Naive thymus-derived CD8-positive, alpha-beta T cell (primary cell): ENCODE measurements around the gene RHBDF2. TPM values are rescaled to one million over a fixed set of nuclear protein-coding genes. Genes with fewer than 3 reads are reported as not detected.

Source experiments
- ATAC-seq, 2 donors: fragments of 150-1000 bp; cut with Tn5 transposase in 1 of 2; sonication (Bioruptor Pico), chemical (Tn5 transposase) in 1 of 2; 1 replicate in 1 of 2; 2 replicates in 1 of 2; pipeline ENCODE4 v1.10.0; 2021; ENCODE audit warnings: mild to moderate bottlenecking in 2 of 2, moderate library complexity in 2 of 2
- POLR2A ChIA-PET: fragments of 350-600 bp; sonication (Branson Sonifier 250); formaldehyde crosslinking; loops from one replicate; lab custom pipeline; 2021; ENCODE audit warnings: antibody characterized with exemption; lab: Charles Lee
- DNase-seq, 10 donors: peaks; one replicate each; pipeline versions ENCODE4 v3.0.0 to v3.0.0-alpha.2; 2020 to 2022
- H3K27ac Mint-ChIP-seq, 10 donors: one replicate each; pipeline ENCODE4 v1.8.0; 2020 to 2022; ENCODE audit warnings: mild to moderate bottlenecking in 10 of 10, mixed read lengths in 10 of 10, moderate library complexity in 4 of 10, inconsistent platforms in 1 of 10
- H3K27me3 Mint-ChIP-seq, 5 donors: one replicate each; pipeline ENCODE4 v1.8.0; 2021 to 2022; ENCODE audit warnings: mixed read lengths in 5 of 5
- H3K36me3 Mint-ChIP-seq, 3 donors: one replicate each; pipeline ENCODE4 v1.8.0; 2020 to 2022; ENCODE audit warnings: mixed read lengths in 3 of 3, mild to moderate bottlenecking in 2 of 3, inconsistent platforms in 1 of 3
- H3K4me1 Mint-ChIP-seq, 4 donors: one replicate each; pipeline ENCODE4 v1.8.0; 2021 to 2022; ENCODE audit warnings: mixed read lengths in 4 of 4
- H3K4me3 Mint-ChIP-seq, 10 donors: one replicate each; pipeline ENCODE4 v1.8.0; 2020 to 2022; ENCODE audit warnings: mild to moderate bottlenecking in 10 of 10, mixed read lengths in 10 of 10, moderate library complexity in 6 of 10, inconsistent platforms in 1 of 10
- H3K9me3 Mint-ChIP-seq, 9 donors: one replicate each; pipeline ENCODE4 v1.8.0; 2020 to 2022; ENCODE audit warnings: mixed read lengths in 9 of 9, mild to moderate bottlenecking in 3 of 9, inconsistent platforms in 1 of 9, moderate library complexity in 1 of 9
- polyA plus RNA-seq, 3 donors: library from polyadenylated mRNA; unstranded; fragments of 300-500 nt; fragmentation: Illumina TruSeq; gene quantifications; one replicate each; pipeline ENCODE4 v1.2.3, GENCODE V29; 2021
- total RNA-seq, 8 experiments: library from RNA in 2 of 8; stranded (reverse) in 2 of 8; gene quantifications; one replicate each; pipeline ENCODE4 v1.2.3 and lab custom pipeline; 2021 to 2026

Gene RHBDF2
- total and polyA plus RNA-seq, 5 experiments from 2014 or later: 4.8 to 62.4 (median 10.2) TPM

DNA sequence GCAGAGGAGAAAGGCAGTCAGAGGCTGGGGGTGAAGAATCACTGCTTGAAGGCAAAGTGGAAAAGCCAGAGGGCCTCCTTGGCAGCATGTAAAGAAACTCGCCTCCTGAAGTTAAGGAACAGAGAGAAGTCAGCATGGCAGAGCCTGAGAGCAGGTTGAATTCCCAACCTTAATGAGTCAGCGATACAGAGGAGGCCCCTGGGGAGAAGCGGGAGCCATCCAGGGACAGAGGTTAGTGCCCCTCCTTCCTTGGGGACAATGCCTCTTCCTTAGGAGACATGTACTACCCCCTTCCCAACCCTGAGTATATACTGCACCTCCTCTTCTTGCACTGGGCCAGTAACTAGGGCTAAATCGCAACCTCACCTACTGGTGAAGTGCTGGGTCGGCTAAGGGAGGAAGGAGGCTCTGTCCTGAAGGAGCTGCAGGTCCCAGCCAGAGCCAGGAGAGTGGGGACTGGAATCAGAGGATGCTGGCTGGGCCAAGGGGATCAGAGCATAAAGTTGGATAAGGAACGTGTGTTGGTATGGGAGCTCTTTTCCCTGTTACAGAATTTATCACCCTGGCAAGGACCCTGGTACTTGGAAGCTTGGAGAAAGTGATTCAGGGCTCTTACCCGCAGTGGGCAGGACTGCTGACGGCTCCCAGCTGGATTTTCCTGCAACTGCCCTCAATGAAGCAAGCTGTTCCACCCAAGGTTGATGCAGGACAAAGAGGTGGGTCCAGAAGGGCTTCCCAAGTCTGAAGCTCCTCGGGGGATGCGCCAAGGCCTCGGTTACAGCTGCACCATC is 39.3 kb downstream of the RHBDF2 start:
- POLR2A ChIA-PET: interaction anchor here (0.9 to 1.5 kb wide), 3 partner anchors 8 to 194 kb away, joined by 3 read pairs; partner anchors contain the start of genes RHBDF2 and UBE2O
- DNase-seq: no peak
- Mint-ChIP-seq H3K4me1 (peaks cover 4 to 9% (median 6%) of the 10 kb centered on the region in 4 donors), H3K27me3 (peaks cover 0 to 1% (median 0%) of the 10 kb centered on the region in 5 donors), H3K4me3 (no peak overlapping the region), H3K27ac (peak overlapping the region in 2 of 10 donors; percentile 10 to 22), H3K9me3 (no peaks in the 10 kb centered on the region), H3K36me3 (no peaks in the 10 kb centered on the region)
- no peak for ATAC-seq

DNA sequence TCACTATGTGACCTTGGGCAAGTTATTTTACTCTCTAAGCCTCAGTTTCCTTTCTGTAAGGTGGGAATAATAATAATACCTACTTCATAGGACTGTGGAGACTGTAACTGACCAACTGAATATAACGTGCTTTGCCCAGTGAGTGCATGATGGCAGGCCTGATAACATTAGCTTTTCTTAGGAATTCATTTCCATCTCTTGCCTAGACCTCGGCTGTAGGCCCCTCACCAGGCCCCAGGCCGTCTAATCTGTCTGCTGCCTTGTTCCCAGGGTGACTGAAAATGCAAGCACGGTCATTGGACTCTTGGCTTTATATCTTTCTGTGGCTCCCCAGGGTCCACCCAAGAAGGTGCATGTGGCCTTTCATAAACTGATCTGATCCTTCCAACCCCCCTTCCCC is 41.5 kb downstream of the RHBDF2 start:
- DNase-seq (no peak), ATAC-seq (no peak)
- Mint-ChIP-seq H3K9me3 (no peaks in the 10 kb centered on the region), H3K27ac (no peak overlapping the region), H3K36me3 (no peaks in the 10 kb centered on the region), H3K27me3 (peaks cover 0 to 1% (median 0%) of the 10 kb centered on the region in 5 donors), H3K4me1 (peaks cover 0 to 1% (median 0%) of the 10 kb centered on the region in 4 donors), H3K4me3 (no peak overlapping the region)
- POLR2A ChIA-PET: interaction anchor here (1.1 to 1.3 kb wide), 2 partner anchors 48 to 55 kb away, joined by 4 read pairs; no protein-coding TSS in a partner anchor

DNA sequence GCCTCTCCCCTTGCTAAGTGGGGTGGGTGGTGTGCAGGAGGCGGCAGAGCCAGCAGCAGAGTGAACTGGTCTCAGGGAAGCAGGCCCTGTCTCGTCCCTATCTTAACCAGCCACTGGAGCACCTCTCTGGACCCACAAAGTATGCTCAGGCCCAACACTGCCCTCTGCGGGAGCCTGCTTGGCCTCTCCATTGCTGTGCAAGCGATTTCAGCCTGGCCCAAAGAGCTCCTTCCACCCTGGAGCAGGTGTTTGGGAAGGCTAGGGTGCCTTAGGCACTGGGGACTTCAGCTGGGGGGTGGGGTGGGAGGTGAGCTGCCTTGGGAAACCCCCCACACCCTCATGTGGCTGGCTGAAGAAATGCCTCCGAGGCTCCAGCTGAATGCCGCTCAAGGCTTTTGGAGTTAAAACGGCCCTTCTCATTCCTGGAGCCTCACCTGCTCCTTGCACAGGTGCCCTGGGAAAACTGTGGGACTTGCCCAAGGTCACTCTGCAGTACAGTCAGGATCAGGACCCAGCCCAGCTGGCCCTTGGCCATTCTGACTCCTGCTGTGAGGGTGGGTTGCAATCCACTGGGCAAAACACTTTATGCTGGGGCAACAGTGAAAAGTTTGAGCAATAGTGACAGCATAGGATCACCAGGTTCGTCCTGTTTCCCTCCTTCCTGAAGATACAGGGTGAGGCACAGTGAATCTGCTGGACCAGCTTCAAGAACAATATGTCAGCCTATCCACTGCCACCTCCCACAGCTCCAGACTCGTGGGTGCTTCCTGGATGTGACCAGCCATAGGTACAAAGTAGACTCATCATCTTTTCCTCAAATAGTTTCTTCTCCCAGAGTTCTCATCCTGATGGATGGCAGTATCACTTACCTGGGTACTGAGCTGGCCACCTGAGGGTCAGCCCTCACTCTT is 42.4 kb downstream of the RHBDF2 start:
- ATAC-seq (peak in 1 of 2 donors; percentile 30), DNase-seq (no peak)
- H3K4me1 Mint-ChIP-seq: peaks cover 0 to 1% (median 0%) of the 10 kb centered on the region in 4 donors
- H3K4me3 Mint-ChIP-seq: no peak overlapping the region
- peak overlapping the region in 1 of 10 donors; percentile 65 for H3K27ac Mint-ChIP-seq
- no peaks in the 10 kb centered on the region for H3K36me3 Mint-ChIP-seq
- peaks cover 0 to 1% (median 0%) of the 10 kb centered on the region in 5 donors for H3K27me3 Mint-ChIP-seq
- no peaks in the 10 kb centered on the region for H3K9me3 Mint-ChIP-seq
- POLR2A ChIA-PET: interaction anchor here (1.1 to 1.3 kb wide), 2 partner anchors 49 to 56 kb away, joined by 4 read pairs; no protein-coding TSS in a partner anchor

DNA sequence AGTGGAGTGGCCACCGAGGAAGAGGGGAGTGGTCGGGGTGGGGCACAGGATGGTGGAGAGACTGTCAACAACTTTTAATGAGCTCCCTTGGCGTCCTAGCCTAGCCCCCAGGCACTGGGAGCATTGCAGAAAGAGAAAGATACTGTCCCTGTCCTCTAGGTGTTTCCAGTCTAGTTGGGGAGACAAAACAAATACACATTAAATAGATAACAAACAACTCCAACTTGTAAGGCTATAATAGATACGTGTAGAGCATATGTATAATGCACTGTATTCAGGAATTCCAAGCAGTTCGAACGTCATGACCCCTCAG is 47.8 kb downstream of the RHBDF2 start:
- Mint-ChIP-seq H3K9me3 (no peaks in the 10 kb centered on the region), H3K4me1 (peaks cover 12 to 38% (median 37%) of the 10 kb centered on the region in 4 donors), H3K36me3 (no peaks in the 10 kb centered on the region), H3K4me3 (peak overlapping the region; percentile 65 to 86 (median 82)), H3K27ac (peak overlapping the region; percentile 77 to 98 (median 96)), H3K27me3 (no peaks in the 10 kb centered on the region)
- no peak for ATAC-seq
- DNase-seq: no peak
- POLR2A ChIA-PET: interaction anchor here (0.5 to 3.3 kb wide), 11 partner anchors 9 to 552 kb away, joined by 3 to 19 read pairs (median 4); partner anchors contain the start of gene RHBDF2

DNA sequence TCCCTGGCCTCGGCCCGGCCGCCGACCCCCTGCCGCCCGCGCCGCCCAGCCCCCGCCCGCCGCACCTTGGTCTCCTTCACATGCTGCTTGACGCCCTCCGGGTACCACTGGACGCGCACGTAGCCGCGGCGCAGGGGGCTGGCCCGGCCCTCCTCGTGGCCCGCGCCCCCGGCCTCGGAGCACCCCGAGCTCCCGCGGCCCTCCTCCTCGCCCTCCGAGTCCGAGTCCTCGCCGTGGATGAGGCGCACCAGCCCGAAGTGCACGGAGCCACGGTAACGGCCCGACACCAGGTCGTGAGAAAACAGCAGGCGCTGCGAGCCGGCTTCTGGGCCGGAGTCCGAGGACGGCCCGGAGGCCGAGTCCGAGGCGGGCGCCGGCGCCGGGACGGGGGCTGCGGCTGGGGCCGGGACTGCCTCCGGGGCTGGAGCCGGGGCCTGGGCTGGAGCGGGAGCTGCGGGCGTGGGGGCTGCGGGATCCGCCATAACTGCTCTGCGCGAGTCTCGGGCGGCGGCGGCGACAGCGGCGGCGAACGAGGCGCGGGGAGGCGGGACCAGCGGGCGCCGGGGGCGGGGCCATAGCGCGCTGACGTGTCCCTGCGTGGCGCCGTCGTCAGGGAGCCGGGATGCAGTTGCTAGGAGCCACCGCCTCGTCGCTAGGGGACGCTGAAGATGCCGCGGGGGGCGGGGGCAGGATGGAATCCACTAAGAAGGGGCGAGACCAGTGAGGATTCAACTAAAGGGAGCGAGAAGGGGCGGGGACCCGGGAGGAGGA is 48.4 kb downstream of the RHBDF2 start, which contains the start of gene UBE2O:
Gene UBE2O (minus strand): TSS at position 493 of the 771 bp plus-strand sequence. CDS start 11 bp downstream, at position 482.
- peak; percentile 89 to 90 for ATAC-seq
- Mint-ChIP-seq H3K27me3 (no peaks in the 10 kb centered on the region), H3K9me3 (no peaks in the 10 kb centered on the region), H3K4me1 (peaks cover 14 to 44% (median 42%) of the 10 kb centered on the region in 4 donors), H3K27ac (peak within 1 kb of the TSS; percentile 77 to 98 (median 96)), H3K4me3 (peak within 1 kb of the TSS; percentile 65 to 92 (median 86)), H3K36me3 (no peaks in the 10 kb centered on the region)
- peak; percentile 89 to 97 (median 94) for DNase-seq
- POLR2A ChIA-PET: interaction anchor here (0.5 to 3.3 kb wide), 13 partner anchors 9 to 552 kb away, joined by 3 to 19 read pairs (median 4); partner anchors contain the start of gene RHBDF2

DNA sequence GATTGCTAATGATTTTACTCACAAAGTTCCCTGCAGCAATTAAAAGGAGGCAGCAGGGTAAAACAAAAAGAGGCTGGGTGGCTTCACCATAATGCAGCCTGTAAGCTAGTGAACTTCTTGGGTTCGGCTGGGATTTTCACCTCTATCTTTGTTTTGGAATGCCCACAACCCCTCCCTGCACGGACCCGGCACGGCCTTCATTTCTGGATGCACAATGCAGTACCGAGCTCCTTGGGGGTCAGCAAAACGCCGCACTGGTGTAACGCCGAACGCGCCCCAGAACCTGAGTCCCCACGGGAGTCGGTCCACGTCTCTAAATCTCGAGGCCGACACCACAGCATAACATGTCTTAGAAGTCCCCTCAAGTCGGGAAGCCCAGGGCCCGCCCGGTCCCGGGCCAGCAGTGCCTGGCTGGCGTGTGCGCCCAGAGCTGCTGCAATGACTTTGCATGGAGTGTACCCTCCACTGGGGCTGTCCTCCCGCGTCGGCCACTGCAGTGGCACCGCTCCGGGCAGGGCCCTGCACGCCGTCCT is 49.0 kb downstream of the RHBDF2 start:
- ATAC-seq: peak; percentile 8 to 29
- Mint-ChIP-seq H3K4me3 (peak overlapping the region; percentile 65 to 92 (median 86)), H3K27me3 (no peaks in the 10 kb centered on the region), H3K36me3 (peaks cover 0 to 3% (median 0%) of the 10 kb centered on the region in 3 donors), H3K4me1 (peaks cover 19 to 50% (median 48%) of the 10 kb centered on the region in 4 donors), H3K27ac (peak overlapping the region in 9 of 10 donors; percentile 37 to 93 (median 84)), H3K9me3 (no peaks in the 10 kb centered on the region)
- POLR2A ChIA-PET: interaction anchor here (0.7 to 3.3 kb wide), 7 partner anchors 38 to 511 kb away, joined by 3 to 19 read pairs (median 3); partner anchors contain the start of gene RHBDF2
- peak in 3 of 10 donors; percentile 9 to 22 (median 10) for DNase-seq

DNA sequence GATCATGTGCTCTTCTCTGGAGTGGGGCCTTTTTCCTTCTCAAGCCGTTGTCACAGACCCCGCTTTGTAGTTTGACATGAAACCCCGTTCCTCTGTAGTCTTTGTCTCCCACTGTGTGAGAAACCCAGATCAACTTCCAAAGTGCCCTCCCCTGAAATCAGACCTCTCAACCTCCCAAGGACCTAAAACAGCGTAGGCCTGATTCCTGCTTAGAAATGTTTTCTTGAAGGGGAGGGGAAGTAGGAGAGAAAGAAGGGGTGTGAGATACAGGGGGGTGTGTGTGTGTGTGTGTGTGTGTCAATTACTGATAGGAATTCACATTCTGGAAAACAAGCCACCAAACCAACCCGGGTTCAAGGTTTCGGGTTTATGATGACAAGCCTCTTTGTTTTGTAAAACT is 49.7 kb downstream of the RHBDF2 start:
- POLR2A ChIA-PET: interaction anchor here (0.7 to 3.3 kb wide), 4 partner anchors 39 to 510 kb away, joined by 3 to 8 read pairs (median 3); no protein-coding TSS in a partner anchor
- Mint-ChIP-seq H3K4me3 (peak overlapping the region; percentile 65 to 92 (median 86)), H3K36me3 (peaks cover 0 to 3% (median 0%) of the 10 kb centered on the region in 3 donors), H3K4me1 (peaks cover 22 to 57% (median 54%) of the 10 kb centered on the region in 4 donors), H3K9me3 (no peaks in the 10 kb centered on the region), H3K27me3 (no peaks in the 10 kb centered on the region), H3K27ac (peak overlapping the region in 7 of 10 donors; percentile 31 to 92 (median 66))
- DNase-seq: no peak
- ATAC-seq: no peak

DNA sequence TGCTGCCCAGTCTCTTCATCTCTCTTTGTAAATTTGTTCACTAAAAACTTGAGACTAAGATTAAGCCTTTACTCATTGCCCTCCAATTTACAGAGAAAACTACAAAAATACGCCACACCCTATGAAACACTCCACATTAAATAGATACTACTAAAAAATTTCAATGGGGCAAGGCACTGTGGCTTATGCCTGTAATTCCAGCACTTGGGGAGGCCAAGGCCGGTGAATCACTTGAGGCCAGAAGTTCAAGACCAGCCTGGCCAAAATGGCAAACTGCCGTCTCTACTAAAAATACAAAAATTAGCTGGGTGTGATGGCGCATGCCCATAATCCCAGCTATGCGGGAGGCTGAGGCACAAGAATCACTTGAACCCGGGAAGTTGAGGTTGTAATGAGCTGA is 52.1 kb downstream of the RHBDF2 start:
- DNase-seq: no peak
- Mint-ChIP-seq H3K27me3 (no peaks in the 10 kb centered on the region), H3K36me3 (peaks cover 0 to 10% (median 0%) of the 10 kb centered on the region in 3 donors), H3K27ac (peak overlapping the region in 2 of 10 donors; percentile 28 to 71), H3K4me1 (peaks cover 27 to 81% (median 77%) of the 10 kb centered on the region in 4 donors), H3K4me3 (peak overlapping the region in 1 of 10 donors; percentile 74), H3K9me3 (no peaks in the 10 kb centered on the region)
- ATAC-seq: no peak
- POLR2A ChIA-PET: interaction anchor here (1.0 kb wide), 1 partner anchor 14 kb away, joined by 4 read pairs; no protein-coding TSS in a partner anchor

DNA sequence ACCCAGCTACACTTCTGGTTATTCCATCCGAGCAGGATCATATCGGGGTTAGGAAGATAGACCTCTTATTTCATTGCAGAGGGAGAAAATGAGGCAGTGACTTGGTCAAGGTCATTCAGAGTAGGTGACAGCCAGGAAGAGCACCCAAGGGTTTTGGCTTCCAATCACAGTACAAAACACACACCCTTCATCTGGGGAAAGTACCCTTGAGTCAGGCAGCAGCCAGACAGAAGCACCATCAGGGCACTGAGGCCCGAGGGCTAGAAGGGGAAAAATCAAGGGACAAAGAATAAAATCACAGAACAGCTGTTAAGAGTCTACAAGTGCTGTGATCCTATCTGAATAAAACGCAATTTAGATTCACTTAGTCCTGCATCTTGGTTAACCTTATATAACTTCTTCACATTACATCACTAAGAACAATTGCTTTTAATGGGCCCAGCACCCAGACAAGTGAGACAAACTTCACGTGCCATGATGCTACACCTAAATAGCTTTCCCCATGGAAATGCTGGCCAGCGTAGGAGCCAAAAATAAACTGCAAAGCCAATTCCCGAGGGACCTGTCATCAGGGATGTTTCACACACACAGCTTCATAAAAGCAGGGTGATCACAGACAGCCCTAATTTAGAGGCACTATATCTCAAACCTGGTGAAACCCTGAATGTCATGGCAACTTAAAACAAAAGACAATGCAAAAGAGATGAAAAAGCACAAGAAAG is 53.1 kb downstream of the RHBDF2 start:
- H3K4me1 Mint-ChIP-seq: peaks cover 31 to 84% (median 82%) of the 10 kb centered on the region in 4 donors
- peak overlapping the region in 3 of 10 donors; percentile 7 to 46 (median 11) for H3K27ac Mint-ChIP-seq
- peaks cover 0 to 10% (median 0%) of the 10 kb centered on the region in 3 donors for H3K36me3 Mint-ChIP-seq
- no peaks in the 10 kb centered on the region for H3K27me3 Mint-ChIP-seq
- DNase-seq (no peak), ATAC-seq (no peak)
- peak overlapping the region in 2 of 10 donors; percentile 7 to 24 for H3K4me3 Mint-ChIP-seq
- H3K9me3 Mint-ChIP-seq: no peaks in the 10 kb centered on the region
- POLR2A ChIA-PET: no interaction called here

DNA sequence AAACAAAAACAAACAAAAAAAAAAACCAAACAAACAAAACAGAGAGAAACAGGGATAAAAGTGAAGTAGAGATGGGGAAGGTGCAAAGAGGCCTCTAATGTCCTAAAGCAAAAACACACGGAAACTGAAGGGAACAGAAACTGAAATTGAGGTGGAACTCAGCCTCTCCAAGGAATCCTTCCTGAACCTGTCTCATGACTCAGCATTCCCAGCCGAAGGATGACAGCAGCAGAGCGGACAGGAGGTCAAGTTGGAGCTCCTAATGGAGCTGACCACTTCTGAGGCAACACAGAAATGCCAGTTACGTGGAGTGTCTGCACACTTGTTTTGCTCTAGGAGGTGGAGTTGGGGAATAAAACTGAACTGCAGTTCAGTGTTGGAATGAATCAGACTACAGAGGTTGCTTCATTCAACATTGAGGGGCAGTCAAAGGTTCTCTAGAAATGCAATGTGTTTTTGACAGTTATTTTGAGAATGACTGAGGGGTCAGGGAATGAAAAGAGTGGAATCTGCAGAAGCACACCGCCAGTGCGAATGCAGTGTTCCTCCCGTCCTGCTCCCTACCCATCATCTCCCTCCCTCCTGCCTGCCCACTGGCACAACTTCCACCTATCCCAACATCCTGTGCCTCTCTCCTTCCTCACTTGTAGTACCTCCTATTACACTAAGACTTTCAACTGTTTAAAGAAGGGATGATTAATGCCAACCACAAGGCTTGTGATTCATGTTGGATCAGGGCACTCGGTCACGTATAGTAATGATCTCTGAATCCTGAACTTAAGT is 54.6 kb downstream of the RHBDF2 start:
- H3K27me3 Mint-ChIP-seq: no peaks in the 10 kb centered on the region

More for the DNA sequence above, 54.6 kb downstream of the RHBDF2 start:
- H3K4me3 Mint-ChIP-seq: peak overlapping the region in 1 of 10 donors; percentile 14
- DNase-seq (no peak), ATAC-seq (no peak)
- H3K9me3 Mint-ChIP-seq: no peaks in the 10 kb centered on the region
- POLR2A ChIA-PET: no interaction called here
- H3K27ac Mint-ChIP-seq: peak overlapping the region in 1 of 10 donors; percentile 2
- peaks cover 39 to 90% (median 86%) of the 10 kb centered on the region in 4 donors for H3K4me1 Mint-ChIP-seq
- H3K36me3 Mint-ChIP-seq: peaks cover 0 to 15% (median 0%) of the 10 kb centered on the region in 3 donors
